NB4 (cell line): Measurements from ENCODE around the gene BLCAP.

Source experiments
- MYC ChIP-seq: IDR thresholded peaks from 2 replicates; pipeline ENCODE4 v1.6.1; 2011; ENCODE audit warnings: low read depth, low read length
- POLR2A ChIP-seq: IDR thresholded peaks from 2 replicates; pipeline ENCODE4 v1.6.1; 2011; ENCODE audit warnings: mild to moderate bottlenecking; ENCODE audit not compliant: insufficient read length; ENCODE audit errors: extremely low read depth
- TF ChIP-seq, protein P1 (sequence below): IDR thresholded peaks from one replicate; pipeline ENCODE4 v1.5.1; 2012; ENCODE audit warnings: low read depth, low read length

DNA sequence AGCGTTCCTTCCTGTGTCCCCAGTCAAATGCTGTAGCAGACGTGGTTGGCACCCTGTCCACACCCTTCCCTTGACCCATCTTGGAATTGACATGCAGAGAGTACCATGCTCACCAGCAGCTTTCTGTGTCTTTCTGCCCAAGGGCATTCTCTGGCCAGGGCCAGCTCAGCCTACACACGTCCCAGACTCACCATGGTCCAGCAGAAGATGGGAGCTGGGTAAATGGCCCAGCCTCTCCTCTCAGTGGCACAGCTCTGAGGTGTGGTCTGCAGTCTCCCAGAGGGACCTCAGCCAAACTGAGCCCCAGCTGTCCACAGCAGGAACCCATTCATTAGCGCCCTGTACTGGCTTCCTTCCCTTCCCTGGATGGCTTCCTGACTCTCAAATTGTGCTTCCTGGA, 31.1 kb upstream of the BLCAP start:
- TF ChIP-seq, protein P1, sequence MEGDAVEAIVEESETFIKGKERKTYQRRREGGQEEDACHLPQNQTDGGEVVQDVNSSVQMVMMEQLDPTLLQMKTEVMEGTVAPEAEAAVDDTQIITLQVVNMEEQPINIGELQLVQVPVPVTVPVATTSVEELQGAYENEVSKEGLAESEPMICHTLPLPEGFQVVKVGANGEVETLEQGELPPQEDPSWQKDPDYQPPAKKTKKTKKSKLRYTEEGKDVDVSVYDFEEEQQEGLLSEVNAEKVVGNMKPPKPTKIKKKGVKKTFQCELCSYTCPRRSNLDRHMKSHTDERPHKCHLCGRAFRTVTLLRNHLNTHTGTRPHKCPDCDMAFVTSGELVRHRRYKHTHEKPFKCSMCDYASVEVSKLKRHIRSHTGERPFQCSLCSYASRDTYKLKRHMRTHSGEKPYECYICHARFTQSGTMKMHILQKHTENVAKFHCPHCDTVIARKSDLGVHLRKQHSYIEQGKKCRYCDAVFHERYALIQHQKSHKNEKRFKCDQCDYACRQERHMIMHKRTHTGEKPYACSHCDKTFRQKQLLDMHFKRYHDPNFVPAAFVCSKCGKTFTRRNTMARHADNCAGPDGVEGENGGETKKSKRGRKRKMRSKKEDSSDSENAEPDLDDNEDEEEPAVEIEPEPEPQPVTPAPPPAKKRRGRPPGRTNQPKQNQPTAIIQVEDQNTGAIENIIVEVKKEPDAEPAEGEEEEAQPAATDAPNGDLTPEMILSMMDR, result no peak
- no peak for TF ChIP-seq MYC
- TF ChIP-seq POLR2A, result no peak
